HG03439 (cell line): ENCODE data around the gene CDK17.
A peak's percentile ranks its signal among the peaks of the same experiment; 100 is the strongest.
"Not testable (repeated sequence)": the region's sequence is repeated elsewhere in the genome, so short reads cannot be mapped to it uniquely, and the experiment has no call there.

ENCODE experiments used
- ATAC-seq: cut with Tn5 transposase; IDR thresholded peaks from one replicate; pipeline ENCODE4 v1.9.1; 2021; ENCODE audit warnings: mild to moderate bottlenecking, moderate library complexity; ENCODE audit not compliant: unreplicated experiment

CDK17 gene

GRCh38 chr12:96395236-96395635 lies 5.0 kb downstream of the CDK17 start:
- ATAC-seq, result no peak

DNA sequence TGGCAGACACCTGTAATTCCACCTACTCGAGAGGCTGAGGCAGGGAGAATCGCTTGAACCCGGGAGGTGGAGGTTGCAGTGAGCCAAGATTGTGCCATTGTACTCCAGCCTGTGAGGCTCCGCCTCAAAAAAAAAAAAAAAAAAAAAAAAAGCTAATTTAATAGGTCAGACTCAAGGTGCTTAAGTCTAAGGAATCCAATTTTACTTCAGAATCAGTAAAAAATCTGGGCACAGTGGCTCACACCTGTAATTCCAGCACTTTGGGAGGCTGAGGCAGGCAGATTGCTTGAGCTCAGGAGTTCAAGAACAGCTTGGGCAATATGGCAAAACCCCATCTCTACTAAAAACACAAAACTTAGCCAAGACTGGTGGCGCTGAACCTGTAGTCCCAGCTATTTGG lies 7.0 kb downstream of the CDK17 start:
- not testable (repeated sequence) for ATAC-seq

DNA sequence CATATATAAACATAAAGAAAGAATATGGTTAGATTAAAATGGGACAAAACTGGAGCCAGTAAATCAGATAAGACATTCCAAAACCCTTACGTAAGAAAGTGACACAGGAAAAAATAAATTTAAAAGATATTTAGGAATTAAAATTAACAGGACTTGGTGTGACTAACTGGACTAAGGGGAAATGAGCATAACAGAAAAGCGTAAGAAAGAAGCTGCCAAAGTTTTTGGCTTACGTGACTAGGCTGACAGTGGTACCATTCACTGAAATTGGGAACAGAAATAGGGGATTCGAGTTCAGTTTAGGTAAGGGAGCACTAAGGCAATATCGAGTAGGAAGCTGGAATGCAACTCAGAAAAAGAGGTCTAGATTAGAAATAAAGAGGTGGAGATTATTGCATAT lies 7.8 kb downstream of the CDK17 start:
- ATAC-seq, result no peak

GRCh38 chr12:96387981-96388380 lies 12.3 kb downstream of the CDK17 start:
- ATAC-seq, result no peak

GRCh38 chr12:96386794-96387193 lies 13.4 kb downstream of the CDK17 start:
- no peak for ATAC-seq

DNA sequence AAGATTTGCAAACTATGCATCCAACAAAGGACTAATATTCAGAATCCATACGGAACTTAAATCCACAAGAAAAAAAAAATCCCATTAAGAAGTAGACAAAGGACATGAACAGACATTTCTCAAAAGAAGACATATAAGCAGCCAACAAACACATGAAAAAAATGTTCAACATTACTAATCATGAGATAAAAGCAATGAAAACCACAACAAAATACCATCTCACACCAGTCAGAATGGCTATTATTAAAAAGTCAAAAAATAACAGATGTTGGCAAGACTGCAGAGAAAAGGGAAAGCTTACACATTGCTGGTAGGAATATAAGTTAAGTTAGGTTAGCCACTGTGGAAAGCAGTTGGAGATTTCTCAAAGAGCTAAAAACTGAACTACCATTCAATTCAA lies 16.2 kb downstream of the CDK17 start:
- no peak for ATAC-seq

GRCh38 chr12:96383371-96383770 lies 16.9 kb downstream of the CDK17 start:
- no peak for ATAC-seq

- not testable (repeated sequence) for ATAC-seq
These were observed 20.5 kb downstream of the CDK17 start for GRCh38 chr12:96379743-96380142.

GRCh38 chr12:96378319-96378718 lies 21.9 kb downstream of the CDK17 start:
- ATAC-seq, result no peak

DNA sequence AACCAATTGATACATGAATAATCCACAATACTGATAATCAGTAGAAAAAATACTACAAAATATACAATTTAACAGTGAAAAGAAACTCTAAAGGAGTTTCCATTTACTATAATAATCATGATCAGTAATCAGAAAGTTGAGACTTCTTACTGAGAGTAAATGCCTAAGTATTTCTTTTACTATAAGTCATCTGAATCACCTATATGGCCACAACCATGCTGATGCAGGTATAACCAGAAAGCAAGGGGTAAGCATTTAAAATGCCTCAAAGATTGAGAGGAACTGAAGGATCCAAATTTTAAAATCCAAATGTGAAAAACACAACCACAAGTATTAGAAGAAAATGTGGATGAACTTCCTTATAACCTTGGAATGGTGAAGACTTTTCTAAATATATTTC lies 23.4 kb downstream of the CDK17 start:
- no peak for ATAC-seq

GRCh38 chr12:96375841-96376604 lies 24.2 kb downstream of the CDK17 start:
- ATAC-seq, result peak; percentile 46

GRCh38 chr12:96375170-96375569 lies 25.1 kb downstream of the CDK17 start:
- ATAC-seq, result no peak

- no peak for ATAC-seq
These were observed 28.2 kb downstream of the CDK17 start for GRCh38 chr12:96371790-96372699.

GRCh38 chr12:96371138-96371789 lies 29.0 kb downstream of the CDK17 start:
- no peak for ATAC-seq

DNA sequence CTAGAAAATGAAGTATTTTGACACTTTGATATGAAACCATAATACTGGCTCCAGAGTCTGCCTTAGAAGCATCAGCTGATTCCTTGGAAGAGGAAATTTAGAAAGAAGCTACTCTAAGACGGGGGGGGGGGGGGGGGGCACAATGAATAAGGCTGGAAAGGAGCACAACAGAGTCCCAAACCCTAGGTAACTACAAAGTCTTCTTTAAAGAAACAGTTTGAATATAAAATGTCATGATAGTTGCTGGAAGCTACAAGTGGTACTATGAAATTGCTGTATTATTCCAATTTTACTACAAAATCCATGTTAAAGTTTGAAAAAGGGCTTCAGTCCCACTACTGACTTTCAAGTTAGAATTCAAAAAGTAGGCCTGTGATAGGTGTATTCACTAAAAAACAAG lies 31.6 kb downstream of the CDK17 start:
- no peak for ATAC-seq

- ATAC-seq, result no peak
These were observed 32.0 kb downstream of the CDK17 start for GRCh38 chr12:96368233-96368632.

DNA sequence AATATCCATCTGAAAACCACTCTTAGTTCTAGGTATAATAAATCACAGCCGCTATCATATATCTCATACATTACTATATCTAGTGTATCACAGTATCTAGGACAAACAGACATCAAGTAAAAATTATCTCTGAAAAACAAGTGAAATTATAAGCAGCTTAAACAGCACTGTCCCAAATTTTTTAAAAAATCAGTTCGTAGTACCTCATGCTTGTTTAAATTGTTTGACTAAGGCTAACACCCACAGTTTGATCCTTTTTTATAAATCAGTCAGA lies 33.9 kb downstream of the CDK17 start:
- ATAC-seq, result no peak

DNA sequence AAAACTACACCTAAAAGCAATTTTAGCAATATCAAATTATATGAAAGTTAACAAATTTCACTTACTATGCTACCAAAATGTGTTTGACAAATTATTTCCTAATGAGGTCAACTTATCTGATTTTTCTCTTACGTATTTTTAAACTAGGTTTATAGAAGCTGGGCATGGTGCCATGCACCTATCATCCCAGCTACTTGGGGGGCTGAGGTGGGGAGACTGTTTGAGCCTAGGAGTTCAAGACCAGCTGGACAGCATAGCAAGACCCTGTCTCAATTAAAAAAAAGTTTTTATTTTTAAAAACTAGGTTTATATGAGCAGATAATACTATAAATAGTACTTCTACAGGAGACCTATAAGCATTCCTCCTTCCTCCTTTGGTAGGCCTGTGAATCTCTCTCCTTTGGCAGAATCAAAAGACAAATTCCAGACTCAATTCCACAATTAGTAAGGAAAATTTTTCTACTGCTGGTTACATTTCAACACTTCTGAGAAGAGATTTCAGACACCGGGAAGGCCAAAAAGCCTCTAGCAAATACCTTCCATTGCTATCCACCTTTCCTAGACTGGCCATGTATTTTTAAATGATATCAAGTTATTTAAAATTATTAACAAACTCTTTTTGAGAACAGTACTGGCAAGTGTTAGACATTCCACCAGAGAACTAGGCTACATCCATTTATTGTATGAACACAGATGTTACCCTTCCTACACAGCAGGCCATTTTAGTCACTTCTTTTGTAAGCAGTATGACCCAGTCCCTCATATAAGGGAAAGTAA lies 34.4 kb downstream of the CDK17 start:
- ATAC-seq, result no peak

DNA sequence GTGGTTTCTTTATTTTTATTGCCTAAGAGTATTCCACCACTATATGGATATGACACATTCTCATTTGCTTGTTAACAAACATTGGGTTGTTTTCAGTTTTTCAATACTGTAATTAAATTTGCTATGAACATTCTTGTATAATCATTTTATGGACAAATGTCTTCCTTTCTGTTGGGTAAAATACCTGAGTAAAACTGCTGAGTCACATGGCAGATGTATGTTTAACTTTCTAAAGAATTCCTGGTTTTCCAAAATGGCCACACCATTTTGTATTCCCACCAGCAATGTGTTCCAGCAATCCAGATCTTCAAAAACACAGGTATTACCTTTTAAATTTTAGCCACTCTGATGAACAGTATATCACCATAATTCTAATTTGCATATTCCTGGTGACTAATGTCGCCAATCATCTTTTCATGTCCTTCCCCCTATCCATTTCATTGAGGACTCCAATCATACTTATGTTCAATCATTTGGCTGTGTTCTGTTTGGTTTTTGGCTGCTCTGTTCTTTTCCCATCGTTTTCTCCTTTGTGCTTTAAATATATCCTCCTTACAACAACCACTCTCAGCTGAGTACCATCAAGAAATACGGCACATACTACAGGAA lies 36.0 kb downstream of the CDK17 start:
- ATAC-seq, result no peak

DNA sequence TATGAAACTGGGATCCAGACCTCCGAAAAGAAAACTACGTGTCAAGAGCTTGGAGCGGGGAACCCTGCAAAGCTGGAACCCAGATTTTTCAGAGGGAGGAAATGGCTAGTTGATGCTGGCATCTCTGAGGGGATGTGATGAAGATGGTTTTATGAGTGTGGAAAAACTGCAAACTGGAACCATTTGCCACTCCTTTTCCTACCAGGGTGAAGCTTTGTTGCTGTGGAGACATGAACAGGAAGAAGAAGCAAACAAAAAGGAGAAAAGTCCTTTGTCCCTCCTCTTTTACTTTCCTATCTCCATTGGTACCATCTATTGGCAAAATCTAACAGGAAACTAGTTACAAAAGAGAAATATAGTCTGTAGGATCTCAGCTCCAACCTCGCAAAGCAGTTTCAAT lies 39.2 kb downstream of the CDK17 start:
- no peak for ATAC-seq

GRCh38 chr12:96360550-96360949 lies 39.7 kb downstream of the CDK17 start:
- ATAC-seq, result no peak
